K562 (cell line): ENCODE measurements around the gene MTOR. TPM values are rescaled to one million over a fixed set of nuclear protein-coding genes. Genes with fewer than 3 reads are reported as not detected.

Experiments
- BRF2 ChIP-seq: IDR thresholded peaks from 3 replicates; pipeline ENCODE4 v1.6.1; 2011; ENCODE audit warnings: borderline replicate concordance, mild to moderate bottlenecking; ENCODE audit not compliant: insufficient read length, insufficient read depth
- CTBP1 ChIP-seq: fragments of 450-650 bp; IDR thresholded peaks from 2 replicates; pipeline ENCODE4 v1.6.1; 2016; ENCODE audit warnings: borderline replicate concordance
- DEAF1 ChIP-seq: fragments of 450-650 bp; formaldehyde crosslinking; IDR thresholded peaks from 2 replicates; pipeline ENCODE4 v1.4.0; 2020; ENCODE audit warnings: mild to moderate bottlenecking, moderate library complexity
- FOXK1 ChIP-seq: sonication (generic); formaldehyde crosslinking; IDR thresholded peaks from 2 replicates; pipeline ENCODE4 v1.8.0; 2022; ENCODE audit warnings: missing genetic modification reagents, mild to moderate bottlenecking, borderline replicate concordance
- GTF2B ChIP-seq: IDR thresholded peaks from 2 replicates; pipeline ENCODE4 v1.6.1; 2011; ENCODE audit not compliant: insufficient read length; ENCODE audit errors: extremely low read depth
- GTF2F1 ChIP-seq: IDR thresholded peaks from 2 replicates; pipeline ENCODE4 v1.6.1; 2011; ENCODE audit warnings: low read depth, low read length, improper control_type of control experiment
- ILK ChIP-seq: fragments of 450-650 bp; IDR thresholded peaks from 2 replicates; pipeline ENCODE4 v1.6.1; 2016; ENCODE audit warnings: missing genetic modification characterization, low read depth, mild to moderate bottlenecking, missing compliant biosample characterization, moderate library complexity, borderline replicate concordance
- IRF1 ChIP-seq: sonication (generic); formaldehyde crosslinking; IDR thresholded peaks from 2 replicates; pipeline ENCODE4 v1.8.0; 2022; ENCODE audit warnings: missing genetic modification reagents, mild to moderate bottlenecking, borderline replicate concordance
- NFE2 ChIP-seq: IDR thresholded peaks from 2 replicates; pipeline ENCODE4 v1.6.1; 2014; ENCODE audit warnings: antibody characterized with exemption, low read depth
- POLR2AphosphoS2 ChIP-seq: IDR thresholded peaks from 2 replicates; pipeline ENCODE4 v1.6.1; 2012; ENCODE audit warnings: low read length, improper control_type of control experiment
- PRMT5 ChIP-seq: sonication (generic); formaldehyde crosslinking; IDR thresholded peaks from 2 replicates; pipeline ENCODE4 v1.5.0; 2020; ENCODE audit warnings: missing genetic modification reagents
- TBL1XR1 ChIP-seq, 2 experiments: IDR thresholded peaks; 2 replicates each; pipeline ENCODE4 v1.6.1; 2012; ENCODE audit warnings: improper control_type of control experiment in 2 of 2, low read length in 2 of 2, mild to moderate bottlenecking in 1 of 2
- ZBTB17 ChIP-seq: fragments of 450-650 bp; formaldehyde crosslinking; IDR thresholded peaks from 2 replicates; pipeline ENCODE4 v1.4.0; 2020; ENCODE audit warnings: mild to moderate bottlenecking
- ZC3H4 ChIP-seq: sonication (generic); formaldehyde crosslinking; IDR thresholded peaks from 2 replicates; pipeline ENCODE4 v1.9.0; 2021; ENCODE audit warnings: missing genetic modification reagents, borderline replicate concordance
- ZEB2 ChIP-seq: fragments of 450-650 bp; IDR thresholded peaks from 2 replicates; pipeline ENCODE4 v1.6.1; 2016
- ZNF518B ChIP-seq: fragments of 250-450 bp; sonication (Bioruptor Pico); IDR thresholded peaks from 2 replicates; pipeline ENCODE4 v1.5.0; 2021; ENCODE audit warnings: mild to moderate bottlenecking, moderate library complexity
- ZNF655 ChIP-seq: fragments of 250-450 bp; sonication (Bioruptor Pico); IDR thresholded peaks from 2 replicates; pipeline ENCODE4 v1.5.0; 2021
- ZNF699 ChIP-seq: fragments of 250-450 bp; sonication (Bioruptor Pico); IDR thresholded peaks from 2 replicates; pipeline ENCODE4 v1.8.0; 2021; ENCODE audit warnings: mild to moderate bottlenecking, moderate library complexity; ENCODE audit not compliant: insufficient replicate concordance
- ZNF717 ChIP-seq: fragments of 250-450 bp; sonication (Bioruptor Pico); IDR thresholded peaks from 2 replicates; pipeline ENCODE4 v1.5.0; 2021
- polyA plus RNA-seq, 8 experiments: library from polyadenylated mRNA; depleted of rRNA in 4 of 8; stranded (reverse) in 5 of 8; unstranded in 3 of 8; fragments of >200 nt; fragmentation: Nextera tagmentation in 2 of 8; fragmentation: Illumina TruSeq in 1 of 8; extraction: Ambion mirVana in 2 of 8; extraction: Trizol in 1 of 8; gene quantifications; 2 replicates each; pipeline versions ENCODE4 v1.2.1 to v1.2.3, GENCODE V29; 2011 to 2014; ENCODE audit warnings: inconsistent platforms in 1 of 8, missing spikeins in 1 of 8
- total RNA-seq, 7 experiments: library from RNA; depleted of rRNA in 6 of 7; stranded (reverse); fragments of >200 nt in 6 of 7; fragmentation: Illumina TruSeq in 2 of 7; extraction: Trizol in 2 of 7; gene quantifications; 2 replicates each; pipeline versions ENCODE4 v1.2.1 to v1.2.3, GENCODE V29; 2011 to 2021; ENCODE audit warnings: low replicate concordance in 1 of 7

MTOR gene
- total and polyA plus RNA-seq, 9 of the 15 experiments (the other 6 are each of a cell fraction or from before 2014, with no cell fraction given) = 11.4 to 71.4 (median 52.2) TPM

- TF ChIP-seq ILK (tag) (no peak), ZNF655 (CRISPR knock-in tag) (no peak), ZNF717 (no peak), ZEB2 (no peak), FOXK1 (CRISPR knock-in tag) (no peak), POLR2AphosphoS2 (no peak), BRF2 (no peak), IRF1 (no peak), TBL1XR1 (IDR thresholded peaks at IDR 0.05; ENCODE audit: low read length in 2 of 2) (no peak), ZNF699 (CRISPR knock-in tag) (no peak), PRMT5 (CRISPR knock-in tag) (no peak), ZNF518B (CRISPR knock-in tag) (no peak), ZBTB17 (no peak), CTBP1 (peak; percentile 72; the same call in 1 of the 2 replicates), GTF2B (no peak), DEAF1 (CRISPR knock-in tag) (no peak), GTF2F1 (no peak), NFE2 (no peak), ZC3H4 (CRISPR knock-in tag) (no peak)
These were observed 202.2 kb downstream of the MTOR start, which contains the start of gene SRM (continued) for GRCh38 chr1:11059968-11060830.
